ENCODE measurements around the gene RPS3. TPM values are rescaled to one million over a fixed set of nuclear protein-coding genes. Genes with fewer than 3 reads are reported as not detected.
"Not testable (repeated sequence)": the region's sequence is repeated elsewhere in the genome, so short reads cannot be mapped to it uniquely, and the experiment has no call there.

The RPS3 gene
- polyA plus RNA-seq, 3 donors = 1,248 to 1,563 (median 1,448) TPM

GRCh38 chr11:75355051-75355450 lies 44.3 kb upstream of the RPS3 start:
- Histone ChIP-seq H4K20me1 (ENCODE audit: insufficient read depth, low read length) (peaks cover 10% of the 10 kb centered on the region), H3K9ac (ENCODE audit: insufficient read depth, low read length, poor library complexity, severe bottlenecking) (no peak overlapping the region), H3K4me1 (ENCODE audit: control insufficient read depth in 1 of 2, insufficient read depth in 2 of 2, low read length in 2 of 2) (peaks cover 15 to 31% of the 10 kb centered on the region in 2 donors), H3K79me2 (ENCODE audit: insufficient read depth, low read length) (peaks cover 32% of the 10 kb centered on the region), H3K27ac (ENCODE audit: low read depth in 1 of 2, low read length in 2 of 2) (no peak overlapping the region), H3K4me2 (replicated peaks; ENCODE audit: extremely low read depth, low read length, poor library complexity, severe bottlenecking) (no peak overlapping the region), H3K27me3 (ENCODE audit: control insufficient read depth in 2 of 2, insufficient read depth in 2 of 2, low read length in 2 of 2) (no peaks in the 10 kb centered on the region), H3K9me3 (replicated peaks in 1 of 2; ENCODE audit: control insufficient read depth in 1 of 2, insufficient read depth in 1 of 2, low read length in 2 of 2) (no peaks in the 10 kb centered on the region), H3K36me3 (replicated peaks in 1 of 2; ENCODE audit: control insufficient read depth in 1 of 2, insufficient read depth in 2 of 2, low read length in 2 of 2) (no peaks in the 10 kb centered on the region), H2AFZ (ENCODE audit: insufficient read depth, low read depth, low read length, poor library complexity, severe bottlenecking) (no peak overlapping the region), H3K4me3 (replicated peaks in 1 of 3; ENCODE audit: low read depth in 2 of 3, low read length in 3 of 3) (no peak overlapping the region)
- H3K9me3 Mint-ChIP-seq = peaks cover 0 to 4% (median 0%) of the 10 kb centered on the region in 7 donors
- H3K4me3 Mint-ChIP-seq = no peak overlapping the region
- H3K36me3 Mint-ChIP-seq = peaks cover 6 to 7% of the 10 kb centered on the region in 2 donors
- intact Hi-C loops (cut with micrococcal nuclease) = no loop called here
- H3K4me1 Mint-ChIP-seq = peaks cover 36% of the 10 kb centered on the region
- TF ChIP-seq CTCF (IDR thresholded peaks at IDR 0.05) = no peak
- no peak for DNase-seq
- WGBS (ENCODE audit: insufficient coverage) = 98% methylated on average over 5 of the region's 10 CpGs
- H3K27me3 Mint-ChIP-seq (ENCODE audit: low read depth in 3 of 3) = peaks cover 3 to 9% (median 4%) of the 10 kb centered on the region in 3 donors
- H3K27ac Mint-ChIP-seq = no peak overlapping the region

- Mint-ChIP-seq H3K27me3 (ENCODE audit: low read depth in 3 of 3) (peaks cover 3 to 9% (median 4%) of the 10 kb centered on the region in 3 donors), H3K27ac (no peak overlapping the region), H3K4me1 (peaks cover 34% of the 10 kb centered on the region), H3K4me3 (no peak overlapping the region), H3K9me3 (peaks cover 0 to 3% (median 0%) of the 10 kb centered on the region in 7 donors), H3K36me3 (peaks cover 2 to 4% of the 10 kb centered on the region in 2 donors)
- Histone ChIP-seq H4K20me1 (ENCODE audit: insufficient read depth, low read length) (no peaks in the 10 kb centered on the region), H3K4me2 (replicated peaks; ENCODE audit: extremely low read depth, low read length, poor library complexity, severe bottlenecking) (no peak overlapping the region), H3K27me3 (ENCODE audit: control insufficient read depth in 2 of 2, insufficient read depth in 2 of 2, low read length in 2 of 2) (no peaks in the 10 kb centered on the region), H3K4me3 (replicated peaks in 1 of 3; ENCODE audit: low read depth in 2 of 3, low read length in 3 of 3) (no peak overlapping the region), H3K27ac (ENCODE audit: low read depth in 1 of 2, low read length in 2 of 2) (no peak overlapping the region), H3K9ac (ENCODE audit: insufficient read depth, low read length, poor library complexity, severe bottlenecking) (no peak overlapping the region), H3K79me2 (ENCODE audit: insufficient read depth, low read length) (peaks cover 17% of the 10 kb centered on the region), H3K36me3 (replicated peaks in 1 of 2; ENCODE audit: control insufficient read depth in 1 of 2, insufficient read depth in 2 of 2, low read length in 2 of 2) (no peaks in the 10 kb centered on the region), H3K9me3 (replicated peaks in 1 of 2; ENCODE audit: control insufficient read depth in 1 of 2, insufficient read depth in 1 of 2, low read length in 2 of 2) (no peaks in the 10 kb centered on the region), H2AFZ (ENCODE audit: insufficient read depth, low read depth, low read length, poor library complexity, severe bottlenecking) (no peak overlapping the region), H3K4me1 (ENCODE audit: control insufficient read depth in 1 of 2, insufficient read depth in 2 of 2, low read length in 2 of 2) (peaks cover 20 to 21% of the 10 kb centered on the region in 2 donors)
- no peak for DNase-seq
- WGBS (ENCODE audit: insufficient coverage) = 100% methylated on average over 2 of the region's 2 CpGs
- intact Hi-C loops (cut with micrococcal nuclease) = no loop called here
- no peak for TF ChIP-seq CTCF (IDR thresholded peaks at IDR 0.05)
Measured at GRCh38 chr11:75356613-75357012, 42.7 kb upstream of the RPS3 start.

DNA sequence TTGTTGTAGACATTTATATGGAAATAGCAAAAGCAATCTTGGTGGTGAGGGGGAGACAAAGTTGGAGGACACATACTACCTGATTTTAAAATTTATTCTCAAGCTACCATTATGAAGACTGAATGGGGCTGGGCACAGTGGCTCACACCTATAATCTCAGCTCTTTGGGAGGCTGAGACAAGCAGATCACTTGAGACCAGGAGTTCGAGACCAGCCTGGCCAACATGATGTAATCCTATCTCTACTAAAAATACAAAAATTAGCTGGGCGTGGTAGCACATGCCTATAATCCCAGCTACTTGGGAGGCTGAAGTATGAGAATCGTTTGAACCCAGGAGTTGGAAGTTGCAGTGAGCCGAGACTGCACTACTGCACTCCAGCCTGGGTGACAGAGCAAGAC lies 37.0 kb upstream of the RPS3 start:
- H3K9me3 Mint-ChIP-seq; H3K4me2 ChIP-seq (replicated peaks; ENCODE audit: extremely low read depth, low read length, poor library complexity, severe bottlenecking); H3K9ac ChIP-seq (ENCODE audit: insufficient read depth, low read length, poor library complexity, severe bottlenecking); DNase-seq; H3K36me3 Mint-ChIP-seq; H3K27ac ChIP-seq (ENCODE audit: low read depth in 1 of 2, low read length in 2 of 2); H3K27ac Mint-ChIP-seq; H3K27me3 ChIP-seq (ENCODE audit: control insufficient read depth in 2 of 2, insufficient read depth in 2 of 2, low read length in 2 of 2); H4K20me1 ChIP-seq (ENCODE audit: insufficient read depth, low read length); H3K4me3 Mint-ChIP-seq; H3K4me3 ChIP-seq (replicated peaks in 1 of 3; ENCODE audit: low read depth in 2 of 3, low read length in 3 of 3); H3K27me3 Mint-ChIP-seq (ENCODE audit: low read depth in 3 of 3); H3K79me2 ChIP-seq (ENCODE audit: insufficient read depth, low read length); intact Hi-C loops (cut with micrococcal nuclease); H2AFZ ChIP-seq (ENCODE audit: insufficient read depth, low read depth, low read length, poor library complexity, severe bottlenecking); H3K36me3 ChIP-seq (replicated peaks in 1 of 2; ENCODE audit: control insufficient read depth in 1 of 2, insufficient read depth in 2 of 2, low read length in 2 of 2); H3K9me3 ChIP-seq (replicated peaks in 1 of 2; ENCODE audit: control insufficient read depth in 1 of 2, insufficient read depth in 1 of 2, low read length in 2 of 2): not testable (repeated sequence)
- WGBS (ENCODE audit: insufficient coverage) = 100% methylated on average over 1 of the region's 4 CpGs
- peaks cover 31 to 33% of the 10 kb centered on the region in 2 donors for H3K4me1 ChIP-seq (ENCODE audit: control insufficient read depth in 1 of 2, insufficient read depth in 2 of 2, low read length in 2 of 2)
- H3K4me1 Mint-ChIP-seq = peaks cover 32% of the 10 kb centered on the region

Measured in CD14-positive monocyte (primary cell).